Esophagus muscularis mucosa (tissue), 4 donors: ENCODE results near the gene ARHGAP5. TPM values are rescaled to one million over a fixed set of nuclear protein-coding genes. Genes with fewer than 3 reads are reported as not detected.

Experiments
- DNase-seq: peaks from one replicate; pipeline ENCODE4 v3.0.0-alpha.2; 2017; ENCODE audit errors: extremely low spot score
- H3K27ac ChIP-seq, 4 donors: fragments of 200-600 bp; sonication (generic); replicated peaks in 1 of 4; 1 replicate in 3 of 4; 2 replicates in 1 of 4; pipeline ENCODE4 v1.5.1; 2016 to 2019; ENCODE audit warnings: mild to moderate bottlenecking in 1 of 4
- H3K27me3 ChIP-seq, 4 donors: fragments of 200-600 bp; sonication (generic); one replicate each; pipeline versions ENCODE4 v1.5.1 to v1.6.0; 2016 to 2019
- H3K36me3 ChIP-seq, 4 donors: fragments of 200-600 bp; sonication (generic); one replicate each; pipeline ENCODE4 v1.5.1; 2016 to 2019
- H3K4me1 ChIP-seq, 4 donors: fragments of 200-600 bp; sonication (generic); one replicate each; pipeline ENCODE4 v1.5.1; 2016 to 2019
- H3K4me3 ChIP-seq, 4 donors: fragments of 200-600 bp; sonication (generic); 1 replicate in 2 of 4; 2 replicates in 2 of 4; pipeline ENCODE4 v1.5.1; 2016 to 2019; ENCODE audit warnings: mild to moderate bottlenecking in 4 of 4, moderate library complexity in 1 of 4
- H3K9me3 ChIP-seq, 4 donors: fragments of 200-600 bp; sonication (generic); 1 replicate in 3 of 4; 2 replicates in 1 of 4; pipeline ENCODE4 v1.5.1; 2016 to 2019
- CTCF ChIP-seq, 3 experiments: fragments of 200-600 bp in 2 of 3; fragments of 450-650 bp in 1 of 3; sonication (generic) in 2 of 3; IDR thresholded peaks; one replicate each; pipeline ENCODE4 v1.5.1; 2017 to 2019; ENCODE audit warnings: antibody characterized with exemption in 3 of 3, mild to moderate bottlenecking in 2 of 3, moderate library complexity in 1 of 3
- EP300 ChIP-seq: sonication (generic); formaldehyde crosslinking; IDR thresholded peaks from one replicate; pipeline ENCODE4 v1.6.1; 2017; ENCODE audit warnings: antibody characterized with exemption
- POLR2A ChIP-seq: fragments of 450-650 bp; IDR thresholded peaks from one replicate; pipeline ENCODE4 v1.6.1; 2017; ENCODE audit warnings: antibody characterized with exemption, moderate library complexity, mild to moderate bottlenecking, low read depth
- POLR2AphosphoS5 ChIP-seq, 2 donors: sonication (generic); formaldehyde crosslinking; IDR thresholded peaks; one replicate each; pipeline ENCODE4 v1.6.1; 2017; ENCODE audit warnings: antibody characterized with exemption in 2 of 2
- WGBS: methylation state at CpG from one replicate; pipeline ENCODE4 v1.1.5; 2018; 5-methylcytosine and 5-hydroxymethylcytosine counted together
- intact Hi-C: fragments of 100-400 bp; cut with DNase I; formaldehyde crosslinking; loops from one replicate; pipeline ENCODE4 v1.15.1; 2023
- total RNA-seq, 4 donors: library from RNA; depleted of rRNA; stranded (reverse); fragments of >200 nt; gene quantifications; one replicate each; pipeline versions ENCODE4 v1.1.0 to v1.2.1, GENCODE V29; 2016

The ARHGAP5 gene
- total RNA-seq, 4 donors from 2014 or later, result 171 to 223 (median 196) TPM

- DNase-seq, result no peak
- WGBS, result 83% methylated on average over 7 of the region's 7 CpGs
- Histone ChIP-seq H3K36me3 (no peaks in the 10 kb centered on the region), H3K4me1 (peaks cover 0 to under 1% (median 0%) of the 10 kb centered on the region in 4 donors), H3K27ac (no peak overlapping the region), H3K27me3 (no peaks in the 10 kb centered on the region), H3K4me3 (no peak overlapping the region), H3K9me3 (no peaks in the 10 kb centered on the region)
- intact Hi-C loops, result no loop called here
- no peak for TF ChIP-seq POLR2A
Measured at GRCh38 chr14:32039401-32040030, 37.6 kb upstream of the ARHGAP5 start.

- intact Hi-C loops, result no loop called here
- H3K27me3 ChIP-seq, result no peaks in the 10 kb centered on the region
- H3K4me1 ChIP-seq, result no peaks in the 10 kb centered on the region
- H3K9me3 ChIP-seq, result no peaks in the 10 kb centered on the region
- no peak overlapping the region for H3K27ac ChIP-seq
- no peaks in the 10 kb centered on the region for H3K36me3 ChIP-seq
- 66% methylated on average over 4 of the region's 4 CpGs for WGBS
- no peak overlapping the region for H3K4me3 ChIP-seq
- DNase-seq, result no peak
- TF ChIP-seq CTCF (IDR thresholded peaks at IDR 0.05), result no peak
- no peak for TF ChIP-seq EP300
- no peak for TF ChIP-seq POLR2A
- TF ChIP-seq POLR2AphosphoS5 (IDR thresholded peaks at IDR 0.05), result no peak
Measured at GRCh38 chr14:32043624-32044023, 33.5 kb upstream of the ARHGAP5 start.

- Histone ChIP-seq H3K27me3 (no peaks in the 10 kb centered on the region), H3K27ac (no peak overlapping the region), H3K36me3 (no peaks in the 10 kb centered on the region), H3K4me1 (no peaks in the 10 kb centered on the region), H3K9me3 (no peaks in the 10 kb centered on the region), H3K4me3 (no peak overlapping the region)
- DNase-seq, result no peak
- intact Hi-C loops, result no loop called here
- TF ChIP-seq POLR2AphosphoS5 (IDR thresholded peaks at IDR 0.05) (no peak), POLR2A (no peak), EP300 (no peak), CTCF (IDR thresholded peaks at IDR 0.05) (no peak)
- WGBS, result 64% methylated on average over 4 of the region's 4 CpGs
Measured at GRCh38 chr14:32044454-32044853, 32.6 kb upstream of the ARHGAP5 start.

GRCh38 chr14:32047791-32048190 is 29.3 kb upstream of the ARHGAP5 start:
- intact Hi-C loops, result no loop called here
- Histone ChIP-seq H3K36me3 (no peaks in the 10 kb centered on the region), H3K4me3 (no peak overlapping the region), H3K9me3 (no peaks in the 10 kb centered on the region), H3K27me3 (no peaks in the 10 kb centered on the region), H3K27ac (no peak overlapping the region), H3K4me1 (no peaks in the 10 kb centered on the region)
- TF ChIP-seq POLR2AphosphoS5 (IDR thresholded peaks at IDR 0.05), result no peak
- TF ChIP-seq CTCF (IDR thresholded peaks at IDR 0.05), result no peak
- no peak for TF ChIP-seq POLR2A
- TF ChIP-seq EP300, result no peak
- 71% methylated on average over 2 of the region's 2 CpGs for WGBS
- no peak for DNase-seq

- Histone ChIP-seq H3K36me3 (no peaks in the 10 kb centered on the region), H3K4me3 (no peak overlapping the region), H3K27ac (no peak overlapping the region), H3K27me3 (no peaks in the 10 kb centered on the region), H3K4me1 (no peaks in the 10 kb centered on the region), H3K9me3 (no peaks in the 10 kb centered on the region)
- intact Hi-C loops, result no loop called here
- TF ChIP-seq EP300 (no peak), POLR2AphosphoS5 (IDR thresholded peaks at IDR 0.05) (no peak), CTCF (IDR thresholded peaks at IDR 0.05) (no peak), POLR2A (no peak)
- DNase-seq, result no peak
- 77% methylated on average over 4 of the region's 4 CpGs for WGBS
Measured at GRCh38 chr14:32049361-32050088, 27.6 kb upstream of the ARHGAP5 start.
